D721Med (cell line): ENCODE results near the gene SLC31A2.

Source experiments
- DNase-seq: peaks from one replicate; pipeline ENCODE4 v3.0.0; 2011; ENCODE audit warnings: low spot score; ENCODE audit not compliant: insufficient read length
- FAIRE-seq: peaks from 2 replicates; lab custom pipeline; 2011; peaks lifted over from hg19 to GRCh38; lab: Jason Lieb, UNC
- CTCF ChIP-seq: IDR thresholded peaks from 2 replicates; pipeline ENCODE4 v1.5.1; 2012; ENCODE audit warnings: mild to moderate bottlenecking, control low read depth; ENCODE audit not compliant: insufficient read depth; ENCODE audit errors: missing control alignments

SLC31A2 gene

GRCh38 chr9:113179839-113180238, 29.0 kb downstream of the SLC31A2 start:
- no peak for DNase-seq
- FAIRE-seq: no peak
- no peak for TF ChIP-seq CTCF

GRCh38 chr9:113181165-113181564, 30.4 kb downstream of the SLC31A2 start:
- no peak for TF ChIP-seq CTCF
- DNase-seq (no peak), FAIRE-seq (no peak)

- DNase-seq (no peak), FAIRE-seq (no peak)
- no peak for TF ChIP-seq CTCF
Observed at GRCh38 chr9:113183956-113184488, 33.2 kb downstream of the SLC31A2 start.

- DNase-seq (no peak), FAIRE-seq (no peak)
- no peak for TF ChIP-seq CTCF
Observed at GRCh38 chr9:113184539-113184938, 33.7 kb downstream of the SLC31A2 start.

GRCh38 chr9:113185271-113185670, 34.5 kb downstream of the SLC31A2 start:
- no peak for DNase-seq
- TF ChIP-seq CTCF: no peak
- FAIRE-seq: no peak

GRCh38 chr9:113186137-113186755, 35.4 kb downstream of the SLC31A2 start:
- no peak for TF ChIP-seq CTCF
- DNase-seq: no peak
- FAIRE-seq: no peak

GRCh38 chr9:113187929-113188595, 37.3 kb downstream of the SLC31A2 start:
- no peak for TF ChIP-seq CTCF
- DNase-seq (no peak), FAIRE-seq (no peak)
